Bone marrow (tissue), 2 donors: ENCODE measurements around the gene EML6.

Source experiments
- DNase-seq, 2 donors: peaks; one replicate each; lab custom pipeline; 2025; lab: John Stamatoyannopoulos, UW

Gene EML6

GRCh38 chr2:54708584-54709335 is 14.7 kb upstream of the EML6 start:
- DNase-seq = no peak

GRCh38 chr2:54709336-54709809 is 14.1 kb upstream of the EML6 start:
- no peak for DNase-seq

- no peak for DNase-seq
These were observed 13.2 kb upstream of the EML6 start for GRCh38 chr2:54710216-54710615.

GRCh38 chr2:54712516-54712915 is 10.9 kb upstream of the EML6 start:
- DNase-seq = no peak

- DNase-seq = no peak
These were observed 8.5 kb upstream of the EML6 start for GRCh38 chr2:54714996-54715395.

GRCh38 chr2:54716375-54716774 is 7.1 kb upstream of the EML6 start:
- no peak for DNase-seq

GRCh38 chr2:54720563-54720962 is 2.9 kb upstream of the EML6 start:
- DNase-seq = no peak

- no peak for DNase-seq
These were observed 821 bp upstream of the EML6 start for GRCh38 chr2:54722641-54723040.

- no peak for DNase-seq
These were observed 616 bp downstream of the EML6 start for GRCh38 chr2:54723996-54724559.

GRCh38 chr2:54724560-54725342 is 1.3 kb downstream of the EML6 start:
- DNase-seq = no peak

GRCh38 chr2:54725343-54726099 is 2.1 kb downstream of the EML6 start:
- DNase-seq = no peak

- DNase-seq = no peak
These were observed 3.0 kb downstream of the EML6 start for GRCh38 chr2:54726431-54726830.

GRCh38 chr2:54726940-54727339 is 3.5 kb downstream of the EML6 start:
- no peak for DNase-seq

GRCh38 chr2:54728669-54729120 is 5.2 kb downstream of the EML6 start:
- no peak for DNase-seq

- no peak for DNase-seq
These were observed 12.2 kb downstream of the EML6 start for GRCh38 chr2:54735636-54736035.

GRCh38 chr2:54738281-54738680 is 14.8 kb downstream of the EML6 start:
- DNase-seq = no peak

GRCh38 chr2:54740333-54740732 is 16.9 kb downstream of the EML6 start:
- no peak for DNase-seq

- no peak for DNase-seq
These were observed 17.8 kb downstream of the EML6 start for GRCh38 chr2:54741250-54741649.

GRCh38 chr2:54750040-54750439 is 26.6 kb downstream of the EML6 start:
- DNase-seq = no peak

GRCh38 chr2:54752439-54752838 is 29.0 kb downstream of the EML6 start:
- DNase-seq = no peak

GRCh38 chr2:54755641-54756326 is 32.3 kb downstream of the EML6 start:
- no peak for DNase-seq

GRCh38 chr2:54757500-54757899 is 34.0 kb downstream of the EML6 start:
- DNase-seq = no peak
